Renal pelvis (tissue), 4 donors: ENCODE data around the gene MAP3K9. TPM values are rescaled to one million over a fixed set of nuclear protein-coding genes. Genes with fewer than 3 reads are reported as not detected.
"Not testable (repeated sequence)": the region's sequence is repeated elsewhere in the genome, so short reads cannot be mapped to it uniquely, and the experiment has no call there.

ENCODE experiments used
- DNase-seq: peaks from one replicate; pipeline ENCODE4 v3.0.0-alpha.2; 2013
- polyA plus RNA-seq, 3 donors: library from polyadenylated mRNA; unstranded; fragments of 120-200 nt; gene quantifications; one replicate each; pipeline ENCODE4 v1.2.1, GENCODE V29; 2013; ENCODE audit not compliant: insufficient read length in 3 of 3

Gene MAP3K9
- polyA plus RNA-seq, 3 donors, result 3.8 to 5.4 (median 5.2) TPM

DNA sequence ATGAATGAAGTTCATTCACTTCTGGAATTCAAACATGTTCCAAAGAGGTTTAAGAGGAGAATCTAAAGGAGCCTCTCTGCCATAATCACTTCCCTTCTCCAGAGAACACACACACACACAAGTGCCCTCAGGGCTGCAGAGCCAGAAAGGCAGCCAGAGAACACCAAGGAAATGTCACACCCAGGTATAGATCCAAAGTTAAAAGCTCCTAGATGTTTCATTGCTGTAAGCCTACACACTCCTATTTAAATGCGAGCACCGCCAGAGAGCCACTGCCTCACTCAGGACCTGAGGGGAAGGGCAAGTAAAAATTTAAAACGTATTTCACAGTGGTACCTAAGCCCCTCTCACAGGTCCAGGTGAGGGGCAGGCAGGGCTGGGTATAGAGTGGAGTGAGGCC, 85.2 kb downstream of the MAP3K9 start:
- DNase-seq, result no peak

DNA sequence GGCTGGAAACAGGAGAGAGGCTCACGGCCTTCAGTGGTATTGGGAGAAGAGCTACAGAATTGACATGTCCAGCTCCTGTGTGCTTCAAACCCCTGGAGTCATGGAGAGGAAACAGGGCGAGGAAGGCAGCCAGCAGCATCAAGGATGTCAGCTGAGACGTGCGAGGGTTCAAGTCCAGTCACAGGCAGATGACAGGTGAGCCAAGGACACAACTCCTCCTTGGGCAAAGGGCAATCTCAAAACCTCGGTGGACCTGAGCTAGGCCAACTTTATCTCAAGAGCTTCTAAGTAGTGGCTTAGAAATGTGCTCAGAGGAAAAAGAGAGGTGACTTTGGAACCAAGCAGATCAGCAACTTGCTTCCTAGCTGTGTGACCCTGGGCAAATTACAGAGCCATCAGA, 86.0 kb downstream of the MAP3K9 start:
- no peak for DNase-seq

GRCh38 chr14:70722418-70722817, 86.9 kb downstream of the MAP3K9 start:
- DNase-seq, result no peak

DNA sequence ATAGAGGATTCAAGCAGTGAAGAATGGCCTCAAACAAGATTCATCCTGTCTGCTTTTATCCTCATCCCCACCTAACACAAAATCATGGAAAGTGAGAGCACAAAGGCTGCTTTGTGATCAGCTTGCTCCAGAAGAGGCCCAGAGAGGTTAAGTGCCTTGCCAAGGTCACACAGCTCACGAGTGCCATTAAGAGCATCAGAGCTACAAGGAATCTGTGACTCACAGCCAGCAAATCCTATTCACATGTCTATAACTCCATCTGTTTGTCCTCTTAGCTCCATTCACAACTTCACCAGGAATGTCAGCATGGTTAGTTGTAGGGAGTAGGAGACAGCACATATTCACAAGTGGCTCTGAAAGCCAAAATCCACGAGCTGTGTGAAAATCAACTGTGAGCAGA, 87.8 kb downstream of the MAP3K9 start:
- no peak for DNase-seq

DNA sequence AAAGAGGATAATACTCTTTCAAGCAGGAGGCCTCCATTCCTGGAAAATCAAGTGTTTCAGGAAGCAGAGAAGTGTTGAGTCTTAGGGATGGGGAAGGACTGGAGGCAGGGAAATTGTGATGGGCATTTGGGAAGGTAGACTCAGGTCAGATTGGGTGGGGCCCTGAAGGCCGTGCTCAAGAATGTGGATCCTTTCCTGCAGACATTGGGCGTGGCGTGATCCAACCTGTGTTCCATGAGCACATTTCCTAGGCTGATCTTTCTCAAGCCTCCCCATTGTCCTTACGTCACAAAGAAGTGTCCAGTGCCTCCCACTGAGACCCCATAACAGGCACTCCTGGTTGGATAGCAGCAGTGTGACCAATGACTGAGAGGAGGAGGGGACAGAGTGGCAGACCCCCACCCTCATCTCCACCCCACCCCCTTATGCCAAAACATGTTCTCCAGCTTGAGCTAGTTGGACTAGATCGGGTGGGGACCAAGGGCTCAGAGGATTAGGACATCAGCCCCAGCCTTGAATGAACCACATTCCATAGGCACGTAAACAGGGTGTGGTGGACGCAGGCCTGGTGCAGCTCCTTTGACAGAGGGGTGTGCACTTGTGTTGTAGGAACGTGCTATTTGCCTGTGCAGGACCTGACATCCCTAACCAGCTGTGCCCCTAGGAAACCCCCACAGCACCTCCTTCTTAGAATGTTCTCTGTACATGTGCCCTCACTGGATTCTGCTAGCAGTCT, 90.8 kb downstream of the MAP3K9 start:
- no peak for DNase-seq

DNA sequence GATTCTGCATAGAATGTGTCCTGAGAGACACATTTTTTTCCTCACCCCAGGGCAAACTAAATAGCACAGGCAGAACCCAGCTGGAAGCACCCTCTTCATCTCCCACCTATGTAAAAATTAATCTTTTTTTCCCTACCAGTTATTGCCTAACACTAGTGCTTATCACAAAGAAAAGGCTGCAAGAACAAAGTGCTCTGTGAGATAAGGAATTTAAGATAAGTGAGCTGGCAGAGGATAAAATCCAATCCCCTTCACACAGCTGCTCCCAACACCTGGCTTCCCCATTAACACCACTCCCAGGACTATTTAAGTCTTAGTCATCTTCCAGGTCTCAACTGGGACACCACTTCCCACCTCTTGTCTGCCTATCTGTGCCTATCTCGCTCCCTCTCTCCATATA, 92.4 kb downstream of the MAP3K9 start:
- no peak for DNase-seq

GRCh38 chr14:70716483-70716882, 92.8 kb downstream of the MAP3K9 start:
- DNase-seq, result no peak

GRCh38 chr14:70714055-70714550, 95.2 kb downstream of the MAP3K9 start:
- DNase-seq, result peak; percentile 68

DNA sequence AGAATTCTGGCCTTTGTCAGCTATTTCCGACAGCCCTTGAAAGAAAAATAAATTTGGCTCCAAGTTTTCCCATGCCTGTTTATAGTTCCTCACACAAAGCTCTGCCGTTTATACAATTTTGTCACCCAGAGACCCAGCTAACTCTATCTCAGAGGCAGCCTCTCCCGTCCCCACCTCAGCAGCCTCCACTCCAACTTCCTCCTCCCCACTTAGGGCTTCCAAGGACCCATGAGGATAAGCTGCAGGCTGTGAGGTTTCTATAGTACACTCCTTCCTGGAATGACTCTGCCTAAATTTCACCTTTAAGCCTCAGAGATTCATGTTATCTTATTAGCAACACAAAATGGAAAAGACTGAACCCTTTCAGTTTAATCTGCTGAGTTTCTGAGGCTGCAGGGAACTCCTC, 95.8 kb downstream of the MAP3K9 start:
- DNase-seq, result peak; percentile 44

DNA sequence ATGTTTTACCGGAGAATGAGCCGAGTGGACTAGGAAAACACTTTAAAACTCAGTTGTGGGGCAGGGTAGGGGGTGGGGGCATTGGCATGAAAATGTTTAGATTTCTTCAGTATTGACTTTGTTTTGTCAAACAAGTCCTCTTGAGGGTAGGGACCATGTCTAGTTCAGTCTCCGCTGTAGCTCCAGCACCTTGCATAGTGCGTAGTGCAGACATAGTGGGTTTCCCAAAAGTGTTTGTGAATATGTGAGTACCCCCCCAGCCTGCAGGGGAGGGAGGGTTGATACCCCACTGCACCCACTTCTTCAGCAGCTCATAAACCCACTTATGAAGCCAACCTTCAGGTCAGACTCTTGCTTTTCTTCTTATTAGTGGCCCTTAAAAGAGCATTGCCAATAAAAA, 96.2 kb downstream of the MAP3K9 start:
- no peak for DNase-seq

- no peak for DNase-seq
These were observed 97.9 kb downstream of the MAP3K9 start for GRCh38 chr14:70711451-70711850.

DNA sequence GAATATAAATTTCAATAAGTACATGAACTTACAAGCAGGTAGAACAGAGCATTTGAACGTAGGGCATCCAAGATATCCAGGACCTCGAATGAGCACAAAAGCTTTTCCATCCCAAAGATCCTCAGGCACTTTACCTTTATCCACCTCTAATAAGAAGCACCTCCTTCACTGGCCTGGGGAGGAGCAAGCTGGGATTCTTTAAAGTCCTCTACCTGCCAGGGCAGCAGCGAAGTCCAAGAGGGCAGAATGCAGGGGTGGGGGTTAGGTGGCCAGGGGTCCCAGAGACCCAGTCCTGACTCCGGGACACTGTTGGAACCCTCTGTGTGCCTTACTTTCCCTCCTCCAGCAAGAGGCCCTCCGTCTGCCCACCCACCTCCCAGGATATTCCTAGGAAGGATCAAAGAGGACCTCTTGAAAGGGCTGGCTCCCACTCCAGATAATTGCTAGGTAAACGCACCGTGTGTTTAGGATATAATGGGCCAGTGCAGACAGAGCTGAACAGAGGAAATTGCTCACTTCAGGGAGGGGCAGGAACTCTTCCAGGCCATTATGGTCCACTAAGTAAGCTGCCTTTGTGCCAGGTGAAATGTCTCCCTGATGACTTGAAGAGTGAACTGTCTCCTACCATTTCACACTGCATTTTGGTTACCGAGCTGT, 99.5 kb downstream of the MAP3K9 start:
- no peak for DNase-seq

DNA sequence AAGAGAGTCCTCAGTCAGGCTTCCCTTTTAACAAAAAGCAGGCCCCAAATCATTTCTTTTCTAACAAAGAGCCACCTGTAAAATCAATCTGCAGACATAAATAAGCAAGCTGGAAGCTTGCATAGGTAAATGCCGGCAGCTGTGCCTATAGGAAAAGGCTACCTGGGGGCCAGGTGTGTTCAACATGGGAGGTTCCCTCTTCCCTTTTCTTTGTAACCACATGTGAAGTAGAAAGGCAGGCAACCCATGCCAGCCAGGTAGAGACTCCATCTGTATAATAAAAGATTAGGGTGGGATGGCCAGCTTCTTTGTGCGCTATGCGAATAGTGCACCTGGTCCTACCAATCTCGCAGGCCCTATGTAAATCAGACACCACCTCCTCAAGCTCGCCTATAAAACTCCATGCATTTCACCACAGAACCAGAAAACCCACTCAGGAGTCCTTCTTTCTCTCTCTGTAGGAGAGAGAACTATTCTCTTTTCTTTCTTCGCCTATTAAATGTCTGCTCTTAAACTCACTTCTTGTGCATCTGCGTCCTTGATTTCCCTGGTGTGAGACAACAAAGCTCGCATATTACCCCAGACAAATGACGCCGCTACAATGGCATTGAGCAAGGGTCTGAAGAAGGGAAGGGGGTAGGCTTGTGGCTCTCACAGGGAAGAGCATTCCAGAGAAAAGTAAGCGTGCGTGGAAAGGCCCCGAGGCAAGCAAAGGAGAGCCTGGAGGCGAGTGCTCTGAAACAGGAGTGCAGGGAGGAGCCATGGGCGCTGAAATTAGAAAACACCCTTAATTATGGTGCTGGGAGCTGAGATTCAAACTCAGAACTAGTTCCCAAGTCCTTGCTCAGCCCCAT, 100.4 kb downstream of the MAP3K9 start:
- no peak for DNase-seq

- no peak for DNase-seq
These were observed 101.9 kb downstream of the MAP3K9 start for GRCh38 chr14:70707138-70708038.

GRCh38 chr14:70706177-70706576, 103.1 kb downstream of the MAP3K9 start:
- DNase-seq, result no peak

GRCh38 chr14:70704960-70705359, 104.4 kb downstream of the MAP3K9 start:
- no peak for DNase-seq

GRCh38 chr14:70703621-70704168, 105.6 kb downstream of the MAP3K9 start:
- not testable (repeated sequence) for DNase-seq

DNA sequence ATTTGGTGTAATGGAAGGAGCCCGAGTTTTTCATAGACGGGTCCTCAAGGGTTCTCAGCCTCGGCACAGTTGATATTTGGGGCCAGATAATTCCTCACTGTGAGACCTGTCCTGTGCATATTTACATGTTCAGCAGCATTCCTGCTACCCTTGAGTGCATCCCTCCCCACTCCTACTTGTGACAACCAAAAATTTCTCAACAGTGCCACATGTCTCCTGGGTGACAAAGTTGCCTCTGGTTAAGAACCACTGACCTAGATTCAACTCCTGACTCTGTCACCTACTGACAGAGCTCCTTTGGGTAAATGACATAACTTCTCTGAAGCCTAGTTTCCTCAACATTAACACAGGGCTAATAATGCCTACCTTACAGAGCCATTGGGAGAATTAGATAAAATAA, 107.2 kb downstream of the MAP3K9 start:
- no peak for DNase-seq

- DNase-seq, result no peak
These were observed 107.7 kb downstream of the MAP3K9 start for GRCh38 chr14:70701610-70702009.

DNA sequence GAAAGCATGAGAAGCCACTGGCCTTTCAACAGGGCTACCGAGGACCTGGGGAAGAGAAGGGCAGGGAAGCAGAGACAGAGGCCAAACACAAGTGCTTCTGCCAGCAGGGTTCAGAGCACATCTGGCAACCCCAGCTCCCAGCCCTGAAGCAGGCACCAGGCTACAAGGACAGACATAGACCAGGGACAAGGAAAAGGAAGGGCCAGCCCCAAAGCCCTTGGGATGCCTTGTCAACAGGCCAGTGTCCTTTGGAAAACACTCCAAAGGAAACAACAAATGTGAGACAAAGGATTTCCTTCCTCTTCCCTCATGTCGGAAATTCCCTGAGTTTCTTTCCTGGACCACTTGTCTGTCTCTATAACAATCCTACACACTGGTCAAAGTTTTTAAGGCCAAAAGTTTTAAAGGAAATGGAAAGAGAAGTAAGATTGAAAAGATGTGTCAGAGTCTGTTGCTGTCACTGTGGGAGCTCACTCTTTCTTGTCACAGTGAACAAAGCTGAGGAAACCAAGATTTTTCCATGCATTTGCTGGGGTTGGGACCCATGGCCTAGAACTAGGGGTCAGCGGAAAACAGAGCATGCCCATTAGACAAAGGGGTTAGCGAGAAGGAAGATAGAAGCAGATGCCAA, 108.2 kb downstream of the MAP3K9 start:
- DNase-seq, result no peak

- no peak for DNase-seq
These were observed 109.7 kb downstream of the MAP3K9 start for GRCh38 chr14:70699646-70700045.
